Measurements from ENCODE around the gene PIP4K2A.
A peak's percentile ranks its signal among the peaks of the same experiment; 100 is the strongest.

Gene PIP4K2A

GRCh38 chr10:22560096-22560912, 154.1 kb downstream of the PIP4K2A start:
- no peak for DNase-seq (ENCODE audit: low read depth in 1 of 2, low spot score in 1 of 2)

- DNase-seq (ENCODE audit: low read depth in 1 of 2, low spot score in 1 of 2) = no peak
Observed at GRCh38 chr10:22557321-22557720, 157.1 kb downstream of the PIP4K2A start.

GRCh38 chr10:22556774-22557173, 157.6 kb downstream of the PIP4K2A start:
- DNase-seq (ENCODE audit: low read depth in 1 of 2, low spot score in 1 of 2) = no peak

GRCh38 chr10:22554461-22555182, 159.8 kb downstream of the PIP4K2A start:
- no peak for DNase-seq (ENCODE audit: low read depth in 1 of 2, low spot score in 1 of 2)

GRCh38 chr10:22553452-22553995, 160.9 kb downstream of the PIP4K2A start:
- DNase-seq (ENCODE audit: low read depth in 1 of 2, low spot score in 1 of 2) = no peak

- DNase-seq (ENCODE audit: low read depth in 1 of 2, low spot score in 1 of 2) = no peak
Observed at GRCh38 chr10:22552888-22553378, 161.4 kb downstream of the PIP4K2A start.

GRCh38 chr10:22551681-22552365, 162.6 kb downstream of the PIP4K2A start:
- no peak for DNase-seq (ENCODE audit: low read depth in 1 of 2, low spot score in 1 of 2)

GRCh38 chr10:22550732-22551131, 163.6 kb downstream of the PIP4K2A start:
- DNase-seq (ENCODE audit: low read depth in 1 of 2, low spot score in 1 of 2) = peak; percentile 42 to 58

GRCh38 chr10:22548344-22548743, 166.0 kb downstream of the PIP4K2A start:
- no peak for DNase-seq (ENCODE audit: low read depth in 1 of 2, low spot score in 1 of 2)

- no peak for DNase-seq (ENCODE audit: low read depth in 1 of 2, low spot score in 1 of 2)
Observed at GRCh38 chr10:22545643-22546042, 168.7 kb downstream of the PIP4K2A start.

- DNase-seq (ENCODE audit: low read depth in 1 of 2, low spot score in 1 of 2) = no peak
Observed at GRCh38 chr10:22544325-22545068, 169.9 kb downstream of the PIP4K2A start.

GRCh38 chr10:22542773-22543172, 171.6 kb downstream of the PIP4K2A start:
- DNase-seq (ENCODE audit: low read depth in 1 of 2, low spot score in 1 of 2) = no peak

- DNase-seq (ENCODE audit: low read depth in 1 of 2, low spot score in 1 of 2) = no peak
Observed at GRCh38 chr10:22541900-22542299, 172.5 kb downstream of the PIP4K2A start.

- DNase-seq (ENCODE audit: low read depth in 1 of 2, low spot score in 1 of 2) = no peak
Observed at GRCh38 chr10:22539579-22540298, 174.6 kb downstream of the PIP4K2A start.

- no peak for DNase-seq (ENCODE audit: low read depth in 1 of 2, low spot score in 1 of 2)
Observed at GRCh38 chr10:22537810-22538209, 176.6 kb downstream of the PIP4K2A start.

GRCh38 chr10:22536620-22537019, 177.8 kb downstream of the PIP4K2A start:
- DNase-seq (ENCODE audit: low read depth in 1 of 2, low spot score in 1 of 2) = no peak

GRCh38 chr10:22534849-22535604, 179.4 kb downstream of the PIP4K2A start:
- DNase-seq (ENCODE audit: low read depth in 1 of 2, low spot score in 1 of 2) = no peak

GRCh38 chr10:22531441-22531840, 182.9 kb downstream of the PIP4K2A start:
- DNase-seq (ENCODE audit: low read depth in 1 of 2, low spot score in 1 of 2) = no peak

- no peak for DNase-seq (ENCODE audit: low read depth in 1 of 2, low spot score in 1 of 2)
Observed at GRCh38 chr10:22531008-22531407, 183.4 kb downstream of the PIP4K2A start.

All from stimulated activated CD4-positive, alpha-beta T cell treated with anti-CD3 and anti-CD28 coated beads, Interleukin-15, amount 100 ng/mL, for 1 hour (primary cell).